ENCODE results near the gene PRDM12. TPM values are rescaled to one million over a fixed set of nuclear protein-coding genes. Genes with fewer than 3 reads are reported as not detected.

The PRDM12 gene
- not detected in 2 replicates for total RNA-seq (2021)
- long read RNA-seq = 0 reads

DNA sequence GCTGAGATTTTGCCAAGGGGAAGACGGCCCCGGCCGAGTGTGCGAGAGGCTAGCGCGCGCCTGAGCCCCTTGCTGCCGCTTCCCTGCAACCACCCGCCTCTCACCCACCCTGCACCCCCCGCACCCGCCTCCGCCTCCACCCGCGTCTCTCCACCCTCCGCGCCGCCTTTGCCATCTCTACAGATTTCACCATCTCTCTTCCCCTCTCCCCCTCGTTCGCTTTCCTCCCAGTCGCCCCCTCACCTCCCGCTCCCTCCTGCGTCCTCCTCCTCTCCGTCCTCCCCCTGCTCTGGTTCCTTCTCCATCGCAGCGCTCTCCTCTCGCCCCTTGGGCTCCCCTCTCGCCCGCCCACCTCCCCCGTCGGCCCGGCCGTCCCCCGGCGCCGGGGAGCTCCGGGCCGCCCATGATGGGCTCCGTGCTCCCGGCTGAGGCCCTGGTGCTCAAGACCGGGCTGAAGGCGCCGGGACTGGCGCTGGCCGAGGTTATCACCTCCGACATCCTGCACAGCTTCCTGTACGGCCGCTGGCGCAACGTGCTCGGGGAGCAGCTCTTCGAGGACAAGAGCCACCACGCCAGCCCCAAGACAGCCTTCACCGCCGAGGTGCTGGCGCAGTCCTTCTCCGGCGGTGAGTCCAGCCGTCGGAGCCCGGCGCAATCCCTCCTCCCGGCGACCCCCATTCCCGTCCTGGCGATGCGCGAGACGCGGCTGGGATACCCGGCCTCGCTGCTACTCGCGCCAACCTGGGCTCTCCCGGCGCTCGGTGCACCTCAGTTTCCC is at the start of gene PRDM12:
Gene PRDM12 (plus strand): TSS at position 344 of the 778 bp plus-strand sequence. CDS start 60 bp downstream, at position 404.
- no peak within 1 kb of the TSS for H4K91ac ChIP-seq (ENCODE audit: insufficient read length, low read depth, low read length)
- no peak within 1 kb of the TSS for H2BK20ac ChIP-seq (ENCODE audit: low read depth, low read length, poor library complexity, severe bottlenecking)
- no peak within 1 kb of the TSS for H3K9ac ChIP-seq (ENCODE audit: extremely low read depth, insufficient read length, low read length)
- no peak within 1 kb of the TSS for H3K4ac ChIP-seq (ENCODE audit: low read depth, low read length)
- H2AFZ ChIP-seq (ENCODE audit: low read length) = no peak within 1 kb of the TSS
- H2AK5ac ChIP-seq (ENCODE audit: insufficient read length, low read length) = no peak within 1 kb of the TSS
- H3K56ac ChIP-seq (ENCODE audit: insufficient read length, low read depth, low read length) = no peak within 1 kb of the TSS
- H3K23ac ChIP-seq (ENCODE audit: insufficient read length, low read depth, low read length) = no peak within 1 kb of the TSS
- Mint-ChIP-seq H3K27ac (no peak within 1 kb of the TSS), H3K4me3 (peak within 1 kb of the TSS; percentile 35 to 83), H3K36me3 (ENCODE audit: insufficient read depth in 1 of 3, low read depth in 3 of 3) (peaks cover 0 to 1% (median 0%) of the 10 kb centered on the region in 3 experiments; a peak in 2 of 7 replicates), H3K4me1 (peaks cover 11 to 34% of the 10 kb centered on the region in 2 experiments), H3K9me3 (no peaks in the 10 kb centered on the region; a peak in 2 of 5 replicates), H3K27me3 (ENCODE audit: low read depth) (peaks cover 100% of the 10 kb centered on the region)
- no peak within 1 kb of the TSS for H3T11ph ChIP-seq (ENCODE audit: low read length)
- H3K4me1 ChIP-seq (ENCODE audit: insufficient read depth, low read length) = no peaks in the 10 kb centered on the region; the same call in 1 of the 2 replicates
- DNase-seq = peak; percentile 73
- H2BK5ac ChIP-seq (ENCODE audit: insufficient read length, low read length) = no peak within 1 kb of the TSS
- H3K18ac ChIP-seq (ENCODE audit: insufficient read length, low read depth, low read length) = no peak within 1 kb of the TSS
- no CpG with 5 or more reads among the region's 76 CpGs for WGBS (ENCODE audit: extremely low coverage, insufficient read length, low lambda C conversion rate)
- H3K14ac ChIP-seq (ENCODE audit: insufficient read depth, low read length) = no peak within 1 kb of the TSS
- TF ChIP-seq, protein P1, sequence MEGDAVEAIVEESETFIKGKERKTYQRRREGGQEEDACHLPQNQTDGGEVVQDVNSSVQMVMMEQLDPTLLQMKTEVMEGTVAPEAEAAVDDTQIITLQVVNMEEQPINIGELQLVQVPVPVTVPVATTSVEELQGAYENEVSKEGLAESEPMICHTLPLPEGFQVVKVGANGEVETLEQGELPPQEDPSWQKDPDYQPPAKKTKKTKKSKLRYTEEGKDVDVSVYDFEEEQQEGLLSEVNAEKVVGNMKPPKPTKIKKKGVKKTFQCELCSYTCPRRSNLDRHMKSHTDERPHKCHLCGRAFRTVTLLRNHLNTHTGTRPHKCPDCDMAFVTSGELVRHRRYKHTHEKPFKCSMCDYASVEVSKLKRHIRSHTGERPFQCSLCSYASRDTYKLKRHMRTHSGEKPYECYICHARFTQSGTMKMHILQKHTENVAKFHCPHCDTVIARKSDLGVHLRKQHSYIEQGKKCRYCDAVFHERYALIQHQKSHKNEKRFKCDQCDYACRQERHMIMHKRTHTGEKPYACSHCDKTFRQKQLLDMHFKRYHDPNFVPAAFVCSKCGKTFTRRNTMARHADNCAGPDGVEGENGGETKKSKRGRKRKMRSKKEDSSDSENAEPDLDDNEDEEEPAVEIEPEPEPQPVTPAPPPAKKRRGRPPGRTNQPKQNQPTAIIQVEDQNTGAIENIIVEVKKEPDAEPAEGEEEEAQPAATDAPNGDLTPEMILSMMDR (conservative IDR thresholded peaks at IDR 0.05) = no peak
- peaks cover 85% of the 10 kb centered on the region for H3K27me3 ChIP-seq (ENCODE audit: insufficient read depth, low read length)
- no peaks in the 10 kb centered on the region for H3K79me2 ChIP-seq (ENCODE audit: insufficient read depth, low read length)
- H3K4me2 ChIP-seq (ENCODE audit: insufficient read depth, insufficient read length, low read length) = peak within 1 kb of the TSS; percentile 44
- no peak within 1 kb of the TSS for H3K27ac ChIP-seq (ENCODE audit: insufficient read length, low read depth, low read length)
- H4K20me1 ChIP-seq (ENCODE audit: control insufficient read depth, insufficient read depth, insufficient read length) = no peaks in the 10 kb centered on the region
- no peak within 1 kb of the TSS for H4K8ac ChIP-seq (replicated peaks; ENCODE audit: insufficient read length, low read depth, low read length)
- H3K9me3 ChIP-seq (ENCODE audit: control insufficient read depth, low read depth, low read length) = no peaks in the 10 kb centered on the region
- no peaks in the 10 kb centered on the region for H3K79me1 ChIP-seq (ENCODE audit: insufficient read depth, low read depth, low read length, poor library complexity, severe bottlenecking)
- peaks cover 15% of the 10 kb centered on the region for H3K23me2 ChIP-seq (ENCODE audit: insufficient read length, low read depth, low read length, poor library complexity, severe bottlenecking)
- H2BK15ac ChIP-seq (ENCODE audit: low read depth, low read length) = no peak within 1 kb of the TSS
- H2BK12ac ChIP-seq (ENCODE audit: insufficient read length, low read depth, low read length) = no peak within 1 kb of the TSS
- no peak within 1 kb of the TSS for H2BK120ac ChIP-seq (ENCODE audit: low read depth, low read length, poor library complexity, severe bottlenecking)
- H4K5ac ChIP-seq (ENCODE audit: insufficient read length, low read depth, low read length) = no peak within 1 kb of the TSS
